ENCODE results near the gene PIP4K2B. TPM values are rescaled to one million over a fixed set of nuclear protein-coding genes. Genes with fewer than 3 reads are reported as not detected.

Gene PIP4K2B
- total RNA-seq, 1 experiment from 2014 or later = 42.3 TPM

- no peaks in the 10 kb centered on the region for H3K9me3 ChIP-seq (ENCODE audit: control insufficient read depth, insufficient read depth, low read depth, low read length)
- POLR2A ChIA-PET = no interaction called here
- in situ Hi-C loops (cut with HindIII; ENCODE audit: low pct_unique_long_range_greater_than_20kb, low sequenced_read_pairs) = no loop called here
- peaks cover 17% of the 10 kb centered on the region for H3K4me1 ChIP-seq (ENCODE audit: control insufficient read depth, insufficient read depth, low read length)
- intact Hi-C loops (cut with micrococcal nuclease; ENCODE audit: unreplicated experiment) = no loop called here
- TF ChIP-seq POLR2AphosphoS5 (IDR thresholded peaks at IDR 0.05; ENCODE audit: low read depth, low read length) = no peak
- TF ChIP-seq TCF7L2 (IDR thresholded peaks at IDR 0.05; ENCODE audit: low read depth, low read length) = no peak
- no peak for TF ChIP-seq CTCF (IDR thresholded peaks at IDR 0.05)
- no peak for TF ChIP-seq SIN3A (IDR thresholded peaks at IDR 0.05; ENCODE audit: borderline replicate concordance, insufficient read depth, low read depth, low read length)
- no peak for TF ChIP-seq REST (IDR thresholded peaks at IDR 0.05; ENCODE audit: insufficient read depth in 1 of 2, low read depth in 2 of 2, low read length in 1 of 2)
- H3K27me3 ChIP-seq (ENCODE audit: control insufficient read depth, insufficient read depth, low read length) = no peaks in the 10 kb centered on the region
- CTCF ChIA-PET = no interaction called here
- H3K36me3 ChIP-seq (ENCODE audit: control insufficient read depth, insufficient read depth, low read length) = peaks cover 4% of the 10 kb centered on the region
- H3K27ac ChIP-seq (ENCODE audit: low read length) = no peak overlapping the region
- no TSS peak for BruUV-seq (replicated peaks)
- ATAC-seq = no peak
- no peak for DNase-seq (ENCODE audit: low read depth, low spot score)
- no peak overlapping the region for H3K4me3 ChIP-seq (ENCODE audit: low read depth in 2 of 2, low read length in 2 of 2)
These were observed 2.8 kb downstream of the PIP4K2B start for GRCh38 chr17:38796451-38797157.

GRCh38 chr17:38794221-38794620 is 5.1 kb downstream of the PIP4K2B start:
- H3K4me1 ChIP-seq (ENCODE audit: control insufficient read depth, insufficient read depth, low read length) = peaks cover 15% of the 10 kb centered on the region
- no peaks in the 10 kb centered on the region for H3K9me3 ChIP-seq (ENCODE audit: control insufficient read depth, insufficient read depth, low read depth, low read length)
- BruUV-seq (replicated peaks) = no TSS peak
- no peaks in the 10 kb centered on the region for H3K27me3 ChIP-seq (ENCODE audit: control insufficient read depth, insufficient read depth, low read length)
- TF ChIP-seq REST (IDR thresholded peaks at IDR 0.05; ENCODE audit: insufficient read depth in 1 of 2, low read depth in 2 of 2, low read length in 1 of 2) = no peak
- in situ Hi-C loops (cut with HindIII; ENCODE audit: low pct_unique_long_range_greater_than_20kb, low sequenced_read_pairs) (no loop called here), intact Hi-C loops (cut with micrococcal nuclease; ENCODE audit: unreplicated experiment) (no loop called here)
- H3K27ac ChIP-seq (ENCODE audit: low read length) = no peak overlapping the region
- POLR2A ChIA-PET = interaction anchor here (0.6 kb wide), 2 partner anchors 40 to 42 kb away, joined by 3 to 4 read pairs; no protein-coding TSS in a partner anchor
- DNase-seq (ENCODE audit: low read depth, low spot score) (no peak), ATAC-seq (no peak)
- no peak overlapping the region for H3K4me3 ChIP-seq (ENCODE audit: low read depth in 2 of 2, low read length in 2 of 2)
- H3K36me3 ChIP-seq (ENCODE audit: control insufficient read depth, insufficient read depth, low read length) = no peaks in the 10 kb centered on the region
- CTCF ChIA-PET = no interaction called here

All from Panc1 (cell line).